Activated CD4-positive, alpha-beta memory T cell treated with anti-CD3 and anti-CD28 coated beads for 36 hours (primary cell): Measurements from ENCODE around the gene OLR1. TPM values are rescaled to one million over a fixed set of nuclear protein-coding genes. Genes with fewer than 3 reads are reported as not detected.
"Not testable (repeated sequence)": the region's sequence is repeated elsewhere in the genome, so short reads cannot be mapped to it uniquely, and the experiment has no call there.

Source experiments
- CTCF ChIA-PET: fragments of 350-600 bp; sonication (Branson Sonifier 250); formaldehyde crosslinking; loops from one replicate; lab custom pipeline; 2021; ENCODE audit warnings: antibody characterized with exemption, inconsistent platforms; lab: Charles Lee
- POLR2A ChIA-PET: fragments of 350-600 bp; sonication (Branson Sonifier 250); formaldehyde crosslinking; loops from one replicate; lab custom pipeline; 2021; ENCODE audit warnings: antibody characterized with exemption; lab: Charles Lee
- DNase-seq: peaks from one replicate; pipeline ENCODE4 v3.0.0-alpha.2; 2020
- H3K27ac Mint-ChIP-seq: one replicate; pipeline ENCODE4 v1.8.0; 2021; ENCODE audit warnings: mixed read lengths
- H3K27me3 Mint-ChIP-seq: one replicate; pipeline ENCODE4 v1.8.0; 2021; ENCODE audit warnings: mixed read lengths
- H3K36me3 Mint-ChIP-seq: one replicate; pipeline ENCODE4 v1.8.0; 2021; ENCODE audit warnings: mixed read lengths
- H3K4me1 Mint-ChIP-seq: one replicate; pipeline ENCODE4 v1.8.0; 2021; ENCODE audit warnings: low read depth, mixed read lengths
- H3K4me3 Mint-ChIP-seq: one replicate; pipeline ENCODE4 v1.8.0; 2021; ENCODE audit warnings: mild to moderate bottlenecking, mixed read lengths
- H3K9me3 Mint-ChIP-seq: one replicate; pipeline ENCODE4 v1.8.0; 2021; ENCODE audit warnings: mixed read lengths
- intact Hi-C: fragments of 100-400 bp; cut with micrococcal nuclease; formaldehyde crosslinking; loops from one replicate; pipeline ENCODE4 v1.15.1; 2023
- total RNA-seq, 2 experiments: library from RNA; stranded (reverse); gene quantifications; one replicate each; pipeline ENCODE4 v1.2.3, GENCODE V29; 2021

OLR1 gene
- total RNA-seq, 2 experiments from 2014 or later = not detected

GRCh38 chr12:10211940-10212738, 40.2 kb upstream of the OLR1 start:
- H3K9me3 Mint-ChIP-seq = no peaks in the 10 kb centered on the region
- H3K36me3 Mint-ChIP-seq = no peaks in the 10 kb centered on the region
- CTCF ChIA-PET = interaction anchor here (0.9 kb wide), 1 partner anchor 10 kb away, joined by 5 read pairs; no protein-coding TSS in a partner anchor
- H3K27ac Mint-ChIP-seq = peak overlapping the region; percentile 78
- H3K4me3 Mint-ChIP-seq = peak overlapping the region; percentile 89
- H3K27me3 Mint-ChIP-seq = no peaks in the 10 kb centered on the region
- POLR2A ChIA-PET = interaction anchor here (1.0 to 1.2 kb wide), 3 partner anchors 199 to 451 kb away, joined by 3 to 4 read pairs (median 3); partner anchors contain the start of genes CD69 and MAGOHB
- peak; percentile 94 for DNase-seq
- intact Hi-C loops = loop anchor here (1.0 to 10.0 kb wide), 8 partner anchors 59 to 1793 kb away; partner anchors contain the start of genes CLEC2B, MAGOHB and YBX3
- H3K4me1 Mint-ChIP-seq = peaks cover 21% of the 10 kb centered on the region

- H3K27me3 Mint-ChIP-seq = no peaks in the 10 kb centered on the region
- no peaks in the 10 kb centered on the region for H3K9me3 Mint-ChIP-seq
- no peak overlapping the region for H3K4me3 Mint-ChIP-seq
- peaks cover 21% of the 10 kb centered on the region for H3K4me1 Mint-ChIP-seq
- ChIA-PET CTCF (interaction anchor here (0.6 to 0.9 kb wide), 2 partner anchors 9 to 278 kb away, joined by 3 to 5 read pairs; no protein-coding TSS in a partner anchor), POLR2A (no interaction called here)
- no peak for DNase-seq
- peak overlapping the region; percentile 78 for H3K27ac Mint-ChIP-seq
- no peaks in the 10 kb centered on the region for H3K36me3 Mint-ChIP-seq
- intact Hi-C loops = loop anchor here (5.0 to 10.0 kb wide), 3 partner anchors 267 to 1793 kb away; partner anchors contain the start of gene CLEC2B
These were observed 39.4 kb upstream of the OLR1 start for GRCh38 chr12:10211101-10211939.

GRCh38 chr12:10210225-10210624, 38.3 kb upstream of the OLR1 start:
- Mint-ChIP-seq H3K4me3 (no peak overlapping the region), H3K36me3 (no peaks in the 10 kb centered on the region), H3K27ac (no peak overlapping the region), H3K9me3 (no peaks in the 10 kb centered on the region), H3K4me1 (peaks cover 17% of the 10 kb centered on the region), H3K27me3 (no peaks in the 10 kb centered on the region)
- no peak for DNase-seq
- CTCF ChIA-PET = interaction anchor here (1.2 kb wide), 1 partner anchor 56 kb away, joined by 3 read pairs; no protein-coding TSS in a partner anchor
- POLR2A ChIA-PET = no interaction called here
- intact Hi-C loops = loop anchor here (5.0 to 10.0 kb wide), 3 partner anchors 265 to 1795 kb away; partner anchors contain the start of gene CLEC2B

- POLR2A ChIA-PET = no interaction called here
- H3K27ac Mint-ChIP-seq = no peak overlapping the region
These were observed 35.2 kb upstream of the OLR1 start for GRCh38 chr12:10207136-10207535.

GRCh38 chr12:10205220-10205807, 33.4 kb upstream of the OLR1 start:
- Mint-ChIP-seq H3K4me1 (no peaks in the 10 kb centered on the region), H3K27me3 (peaks cover 6% of the 10 kb centered on the region), H3K4me3 (no peak overlapping the region), H3K36me3 (no peaks in the 10 kb centered on the region), H3K9me3 (no peaks in the 10 kb centered on the region), H3K27ac (no peak overlapping the region)
- DNase-seq = no peak
- intact Hi-C loops = no loop called here
- POLR2A ChIA-PET = no interaction called here
- CTCF ChIA-PET = no interaction called here

More at GRCh38 chr12:10207136-10207535, 35.2 kb upstream of the OLR1 start:
- Mint-ChIP-seq H3K27me3 (peaks cover 2% of the 10 kb centered on the region), H3K36me3 (no peaks in the 10 kb centered on the region), H3K4me3 (no peak overlapping the region), H3K4me1 (no peaks in the 10 kb centered on the region), H3K9me3 (no peaks in the 10 kb centered on the region)
- intact Hi-C loops = no loop called here
- CTCF ChIA-PET = no interaction called here
- DNase-seq = no peak

- intact Hi-C loops, CTCF ChIA-PET, H3K36me3 Mint-ChIP-seq, POLR2A ChIA-PET, H3K4me3 Mint-ChIP-seq, H3K27me3 Mint-ChIP-seq, H3K27ac Mint-ChIP-seq, H3K4me1 Mint-ChIP-seq, DNase-seq, H3K9me3 Mint-ChIP-seq: not testable (repeated sequence)
These were observed 32.6 kb upstream of the OLR1 start for GRCh38 chr12:10204495-10204894.

GRCh38 chr12:10197879-10198278, 25.9 kb upstream of the OLR1 start:
- no peaks in the 10 kb centered on the region for H3K36me3 Mint-ChIP-seq
- peaks cover 2% of the 10 kb centered on the region for H3K4me1 Mint-ChIP-seq
- no peak overlapping the region for H3K27ac Mint-ChIP-seq
- intact Hi-C loops = no loop called here
- CTCF ChIA-PET = interaction anchor here (0.6 to 4.7 kb wide), 2 partner anchors 45 to 364 kb away, joined by 3 to 20 read pairs; no protein-coding TSS in a partner anchor
- DNase-seq = no peak
- H3K9me3 Mint-ChIP-seq = no peaks in the 10 kb centered on the region
- no peak overlapping the region for H3K4me3 Mint-ChIP-seq
- peaks cover 21% of the 10 kb centered on the region for H3K27me3 Mint-ChIP-seq
- POLR2A ChIA-PET = no interaction called here

GRCh38 chr12:10196210-10196609, 24.3 kb upstream of the OLR1 start:
- intact Hi-C loops = no loop called here
- ChIA-PET CTCF (interaction anchor here (4.7 kb wide), 1 partner anchor 43 kb away, joined by 20 read pairs; no protein-coding TSS in a partner anchor), POLR2A (no interaction called here)
- DNase-seq = no peak
- Mint-ChIP-seq H3K27me3 (peaks cover 19% of the 10 kb centered on the region), H3K36me3 (no peaks in the 10 kb centered on the region), H3K4me1 (peaks cover 2% of the 10 kb centered on the region), H3K9me3 (no peaks in the 10 kb centered on the region), H3K27ac (no peak overlapping the region), H3K4me3 (no peak overlapping the region)

- ChIA-PET POLR2A (no interaction called here), CTCF (interaction anchor here (0.9 to 4.7 kb wide), 2 partner anchors 41 to 259 kb away, joined by 3 to 20 read pairs; no protein-coding TSS in a partner anchor)
- no peak for DNase-seq
- no peaks in the 10 kb centered on the region for H3K36me3 Mint-ChIP-seq
- no peaks in the 10 kb centered on the region for H3K9me3 Mint-ChIP-seq
- H3K27ac Mint-ChIP-seq = no peak overlapping the region
- intact Hi-C loops = no loop called here
- H3K27me3 Mint-ChIP-seq = peaks cover 20% of the 10 kb centered on the region
- H3K4me3 Mint-ChIP-seq = no peak overlapping the region
- peaks cover 2% of the 10 kb centered on the region for H3K4me1 Mint-ChIP-seq
These were observed 22.3 kb upstream of the OLR1 start for GRCh38 chr12:10194160-10194670.

GRCh38 chr12:10191865-10192264, 19.9 kb upstream of the OLR1 start:
- DNase-seq = no peak
- Mint-ChIP-seq H3K27ac (no peak overlapping the region), H3K36me3 (no peaks in the 10 kb centered on the region), H3K27me3 (peaks cover 13% of the 10 kb centered on the region), H3K4me3 (no peak overlapping the region), H3K9me3 (no peaks in the 10 kb centered on the region), H3K4me1 (peaks cover 2% of the 10 kb centered on the region)
- ChIA-PET CTCF (interaction anchor here (1.0 to 1.3 kb wide), 3 partner anchors 22 to 39 kb away, joined by 4 to 8 read pairs (median 7); no protein-coding TSS in a partner anchor), POLR2A (no interaction called here)
- intact Hi-C loops = loop anchor here (2.0 kb wide), 1 partner anchor 377 kb away; no protein-coding TSS in a partner anchor
